HuH-7.5 (cell line): Measurements from ENCODE around the gene LPP.
"Not testable (repeated sequence)": the region's sequence is repeated elsewhere in the genome, so short reads cannot be mapped to it uniquely, and the experiment has no call there.

Source experiments
- DNase-seq: peaks from one replicate; pipeline ENCODE4 v3.0.0; 2011; ENCODE audit warnings: low spot score

LPP gene

GRCh38 chr3:188400494-188401243, 246.7 kb downstream of the LPP start:
- no peak for DNase-seq

GRCh38 chr3:188401244-188401993, 247.5 kb downstream of the LPP start:
- no peak for DNase-seq

- no peak for DNase-seq
Measured at GRCh38 chr3:188402229-188402628, 248.3 kb downstream of the LPP start.

- DNase-seq: no peak
Measured at GRCh38 chr3:188403404-188403803, 249.4 kb downstream of the LPP start.

GRCh38 chr3:188404124-188404523, 250.2 kb downstream of the LPP start:
- no peak for DNase-seq

GRCh38 chr3:188404701-188405100, 250.7 kb downstream of the LPP start:
- no peak for DNase-seq

GRCh38 chr3:188407158-188407880, 253.4 kb downstream of the LPP start:
- no peak for DNase-seq

GRCh38 chr3:188408831-188409230, 254.9 kb downstream of the LPP start:
- DNase-seq: no peak

- DNase-seq: no peak
Measured at GRCh38 chr3:188411750-188412149, 257.8 kb downstream of the LPP start.

GRCh38 chr3:188415196-188415595, 261.2 kb downstream of the LPP start:
- DNase-seq: no peak

GRCh38 chr3:188416041-188416440, 262.1 kb downstream of the LPP start:
- DNase-seq: no peak

GRCh38 chr3:188417271-188417696, 263.3 kb downstream of the LPP start:
- DNase-seq: no peak

GRCh38 chr3:188417766-188418165, 263.8 kb downstream of the LPP start:
- DNase-seq: no peak

GRCh38 chr3:188421151-188421821, 267.3 kb downstream of the LPP start:
- no peak for DNase-seq

GRCh38 chr3:188421836-188422540, 268.0 kb downstream of the LPP start:
- no peak for DNase-seq

- DNase-seq: not testable (repeated sequence)
Measured at GRCh38 chr3:188427981-188428380, 274.0 kb downstream of the LPP start.

- no peak for DNase-seq
Measured at GRCh38 chr3:188431040-188431439, 277.1 kb downstream of the LPP start.

GRCh38 chr3:188431553-188431952, 277.6 kb downstream of the LPP start:
- DNase-seq: no peak

GRCh38 chr3:188432802-188433520, 279.0 kb downstream of the LPP start:
- no peak for DNase-seq

- DNase-seq: no peak
Measured at GRCh38 chr3:188433521-188434150, 279.7 kb downstream of the LPP start.
